GM21576 (cell line): Measurements from ENCODE around the gene ARID3A.

ENCODE experiments used
- ATAC-seq: cut with Tn5 transposase; IDR thresholded peaks from one replicate; pipeline ENCODE4 v1.9.1; 2021; ENCODE audit warnings: mild to moderate bottlenecking, moderate library complexity; ENCODE audit not compliant: unreplicated experiment

The ARID3A gene

GRCh38 chr19:998064-998463 lies 72.2 kb downstream of the ARID3A start:
- no peak for ATAC-seq

DNA sequence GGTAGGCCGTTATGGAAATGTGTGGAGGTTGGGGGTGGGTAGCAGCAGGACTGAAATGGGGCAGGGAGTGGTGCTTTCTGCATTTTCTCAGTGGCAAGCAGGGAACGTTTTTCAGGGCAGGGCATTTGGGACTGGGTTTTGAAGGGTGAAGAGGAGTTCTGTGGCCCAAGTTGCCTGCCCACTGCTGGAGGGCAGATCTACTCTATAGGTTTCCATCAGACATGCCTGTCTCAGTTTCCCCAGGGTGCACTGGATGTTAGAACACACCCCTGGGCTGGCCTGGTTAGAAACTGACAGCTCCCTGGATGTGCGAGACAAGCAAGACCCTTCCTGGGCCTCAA lies 73.5 kb downstream of the ARID3A start:
- ATAC-seq, result no peak

- no peak for ATAC-seq
Measured at GRCh38 chr19:1000095-1000494, 74.3 kb downstream of the ARID3A start, which contains the start of gene GRIN3B. Gene GRIN3B, plus strand, starts transcription at chr19:1000419. Its CDS starts 19 bp downstream, at chr19:1000438.

GRCh38 chr19:1000591-1001537 lies 75.0 kb downstream of the ARID3A start:
- ATAC-seq, result no peak

- ATAC-seq, result no peak
Measured at GRCh38 chr19:1001538-1002166, 75.8 kb downstream of the ARID3A start.

DNA sequence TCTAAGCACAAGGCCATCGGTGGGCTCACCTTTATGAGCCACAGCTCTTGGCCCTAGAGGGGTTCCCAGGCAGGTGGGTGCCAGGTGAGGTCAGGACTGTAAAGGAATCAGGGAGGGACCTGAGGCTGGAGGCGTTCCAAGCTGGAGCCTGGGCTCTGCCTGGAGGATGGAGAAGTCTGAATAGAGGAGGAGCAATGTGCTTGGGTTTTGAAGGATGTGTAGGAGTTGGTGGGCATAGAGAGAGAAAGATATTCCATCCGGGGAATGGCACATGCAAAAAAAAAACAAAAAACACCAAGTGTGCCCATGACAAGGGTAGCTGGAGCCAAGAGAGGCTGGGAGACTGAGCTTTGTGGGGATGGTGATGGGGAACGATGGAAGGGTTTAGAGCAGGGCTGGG lies 76.8 kb downstream of the ARID3A start:
- ATAC-seq, result no peak

GRCh38 chr19:1003283-1003682 lies 77.4 kb downstream of the ARID3A start:
- ATAC-seq, result no peak

GRCh38 chr19:1004204-1004802 lies 78.5 kb downstream of the ARID3A start:
- ATAC-seq, result no peak

- ATAC-seq, result no peak
Measured at GRCh38 chr19:1004803-1005664, 79.2 kb downstream of the ARID3A start.

DNA sequence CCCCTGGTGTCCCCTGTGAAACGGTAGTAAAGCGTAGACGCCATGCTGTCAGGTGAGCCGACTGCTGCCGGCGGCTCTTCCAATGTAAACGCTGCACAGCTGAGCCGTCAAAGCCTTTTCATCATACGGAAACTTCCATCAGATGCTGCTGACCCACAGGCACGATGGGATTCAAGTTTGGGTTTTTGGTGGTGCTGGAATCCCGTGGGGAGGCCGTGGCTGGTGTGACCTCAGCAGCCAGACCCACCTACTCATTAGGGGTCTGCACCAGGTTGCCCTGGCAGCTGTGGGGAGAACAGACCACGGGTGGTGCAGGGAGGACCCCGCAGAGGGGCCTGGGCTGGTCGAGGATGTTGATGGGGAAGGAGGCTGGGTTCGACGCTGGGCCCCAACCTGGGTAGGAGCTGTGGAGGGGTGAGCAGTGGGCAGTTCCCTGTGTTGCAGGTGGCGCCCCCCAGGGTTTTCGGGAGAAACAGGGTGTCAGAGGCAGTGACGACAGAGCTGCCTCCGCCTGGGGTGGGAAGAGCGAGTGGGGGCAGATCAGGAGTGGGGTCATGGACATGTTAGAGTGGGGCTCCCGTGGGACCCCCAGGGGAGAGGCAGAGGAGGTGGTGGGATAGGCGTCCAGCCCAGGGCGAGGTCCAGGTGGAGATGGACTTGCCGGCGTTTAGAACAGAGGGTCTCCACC lies 81.0 kb downstream of the ARID3A start:
- no peak for ATAC-seq

GRCh38 chr19:1007399-1008251 lies 81.8 kb downstream of the ARID3A start:
- ATAC-seq, result no peak

- ATAC-seq, result no peak
Measured at GRCh38 chr19:1008268-1009040, 82.6 kb downstream of the ARID3A start.

- no peak for ATAC-seq
Measured at GRCh38 chr19:1009041-1009980, 83.5 kb downstream of the ARID3A start.

DNA sequence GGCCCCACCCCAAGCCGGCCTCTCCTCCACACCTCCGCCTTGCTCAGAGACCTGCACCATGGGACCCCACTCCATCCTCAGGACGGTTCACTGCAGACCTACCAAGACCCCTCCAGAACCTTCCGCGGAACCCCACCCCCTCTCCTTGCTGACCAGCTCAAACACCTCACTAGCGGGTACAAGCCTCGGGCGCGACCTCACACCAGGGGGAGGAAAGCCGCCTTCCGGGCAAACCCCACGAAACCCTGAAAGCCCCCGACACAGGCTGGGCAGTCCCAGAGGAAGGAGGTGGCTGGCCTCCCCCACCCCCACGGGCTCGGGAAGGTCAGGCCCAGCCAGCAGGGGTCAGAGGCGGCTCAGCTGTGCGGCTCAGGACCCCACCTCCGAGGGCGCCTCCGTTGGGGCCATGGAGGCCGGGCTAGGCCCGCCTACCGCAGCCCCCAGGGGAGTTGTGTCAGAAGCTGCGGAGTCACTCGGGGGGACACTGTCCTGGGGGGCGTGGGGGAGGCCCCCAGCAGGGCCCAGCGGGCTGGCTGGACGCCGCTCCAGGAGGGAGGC lies 84.2 kb downstream of the ARID3A start:
- ATAC-seq, result no peak

- no peak for ATAC-seq
Measured at GRCh38 chr19:1010586-1011510, 85.0 kb downstream of the ARID3A start.

GRCh38 chr19:1011831-1012333 lies 86.0 kb downstream of the ARID3A start:
- no peak for ATAC-seq
